Measurements from ENCODE around the gene EPM2AIP1. TPM values are rescaled to one million over a fixed set of nuclear protein-coding genes. Genes with fewer than 3 reads are reported as not detected.

EPM2AIP1 gene
- total RNA-seq, 1 experiment from 2014 or later, result 11.4 TPM

- Histone ChIP-seq H3K23ac (ENCODE audit: insufficient read length, low read depth, low read length) (no peak overlapping the region), H3K9me3 (ENCODE audit: control insufficient read depth, low read depth, low read length) (no peaks in the 10 kb centered on the region), H2BK5ac (ENCODE audit: insufficient read length, low read length) (no peak overlapping the region), H3K27me3 (ENCODE audit: insufficient read depth, low read length) (no peaks in the 10 kb centered on the region), H3K56ac (ENCODE audit: insufficient read length, low read depth, low read length) (no peak overlapping the region), H3K79me1 (ENCODE audit: insufficient read depth, low read depth, low read length, poor library complexity, severe bottlenecking) (peaks cover 3% of the 10 kb centered on the region), H3K4ac (ENCODE audit: low read depth, low read length) (no peak overlapping the region), H4K8ac (replicated peaks; ENCODE audit: insufficient read length, low read depth, low read length) (no peak overlapping the region), H4K5ac (ENCODE audit: insufficient read length, low read depth, low read length) (no peak overlapping the region), H4K91ac (ENCODE audit: insufficient read length, low read depth, low read length) (no peak overlapping the region), H3K27ac (ENCODE audit: insufficient read length, low read depth, low read length) (no peak overlapping the region), H4K20me1 (ENCODE audit: control insufficient read depth, insufficient read depth, insufficient read length) (no peaks in the 10 kb centered on the region), H3K18ac (ENCODE audit: insufficient read length, low read depth, low read length) (no peak overlapping the region), H3T11ph (ENCODE audit: low read length) (no peak overlapping the region), H3K14ac (ENCODE audit: insufficient read depth, low read length) (no peak overlapping the region), H2BK120ac (ENCODE audit: low read depth, low read length, poor library complexity, severe bottlenecking) (no peak overlapping the region), H3K23me2 (ENCODE audit: insufficient read length, low read depth, low read length, poor library complexity, severe bottlenecking) (peaks cover 10% of the 10 kb centered on the region), H2BK20ac (ENCODE audit: low read depth, low read length, poor library complexity, severe bottlenecking) (no peak overlapping the region), H2BK15ac (ENCODE audit: low read depth, low read length) (no peak overlapping the region), H3K9ac (ENCODE audit: extremely low read depth, insufficient read length, low read length) (no peak overlapping the region), H2AK5ac (ENCODE audit: insufficient read length, low read length) (no peak overlapping the region), H2AFZ (ENCODE audit: low read length) (no peak overlapping the region), H3K4me1 (ENCODE audit: insufficient read depth, low read length) (no peaks in the 10 kb centered on the region), H3K4me2 (ENCODE audit: insufficient read depth, insufficient read length, low read length) (no peak overlapping the region), H2BK12ac (ENCODE audit: insufficient read length, low read depth, low read length) (no peak overlapping the region), H3K79me2 (ENCODE audit: insufficient read depth, low read length) (peaks cover 18% of the 10 kb centered on the region; the same call in 1 of the 2 replicates)
- H3K36me3 Mint-ChIP-seq (ENCODE audit: insufficient read depth in 1 of 3, low read depth in 3 of 3), result peaks cover 23 to 62% (median 40%) of the 10 kb centered on the region in 3 experiments; a peak in 6 of 7 replicates
- H3K4me3 Mint-ChIP-seq, result no peak overlapping the region; a peak in 1 of 5 replicates
- no peak for DNase-seq
- TF ChIP-seq CTCF (conservative IDR thresholded peaks at IDR 0.05), result no peak
- H3K4me1 Mint-ChIP-seq, result peaks cover 23 to 30% of the 10 kb centered on the region in 2 experiments
- no peak overlapping the region for H3K27ac Mint-ChIP-seq
- H3K27me3 Mint-ChIP-seq (ENCODE audit: low read depth), result no peaks in the 10 kb centered on the region
- H3K9me3 Mint-ChIP-seq, result no peaks in the 10 kb centered on the region
Observed at GRCh38 chr3:36989568-36989967, 3.4 kb downstream of the EPM2AIP1 start.
